Ramos (cell line): Measurements from ENCODE around the gene LAMA3.

Experiments used
- in situ Hi-C: fragments of 300-500 bp; cut with MboI; formaldehyde crosslinking; loops from one replicate; pipeline ENCODE4 v1.14.3; 2022; ENCODE audit warnings: low sequenced_read_pairs; ENCODE audit not compliant: unreplicated experiment

Gene LAMA3

DNA sequence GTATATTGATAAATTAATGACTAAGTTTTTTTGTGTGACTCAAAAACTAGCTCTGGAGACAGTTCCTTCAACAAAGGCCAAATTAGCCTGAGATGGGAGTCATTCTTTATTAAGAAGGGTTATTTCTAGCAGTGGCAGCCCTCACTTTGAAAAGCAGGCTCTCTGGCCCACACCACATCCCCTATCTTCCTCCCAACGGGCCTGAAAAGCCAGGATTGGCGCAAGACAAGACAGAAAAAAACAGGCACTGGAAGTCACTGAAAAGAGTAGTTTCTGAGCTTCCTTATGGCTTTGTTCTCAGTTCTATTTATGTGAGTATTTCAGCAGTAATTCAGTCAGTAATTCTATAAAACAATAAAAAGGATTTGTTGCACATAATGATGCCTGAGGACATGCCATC is 149.0 kb downstream of the LAMA3 start:
- in situ Hi-C loops: loop anchor here (10.0 kb wide), 1 partner anchor 67 kb away; no protein-coding TSS in a partner anchor

GRCh38 chr18:23838801-23839366 is 149.6 kb downstream of the LAMA3 start:
- in situ Hi-C loops: loop anchor here (10.0 kb wide), 1 partner anchor 66 kb away; no protein-coding TSS in a partner anchor

- in situ Hi-C loops: no loop called here
Measured at GRCh38 chr18:23842305-23842704, 153.1 kb downstream of the LAMA3 start.

DNA sequence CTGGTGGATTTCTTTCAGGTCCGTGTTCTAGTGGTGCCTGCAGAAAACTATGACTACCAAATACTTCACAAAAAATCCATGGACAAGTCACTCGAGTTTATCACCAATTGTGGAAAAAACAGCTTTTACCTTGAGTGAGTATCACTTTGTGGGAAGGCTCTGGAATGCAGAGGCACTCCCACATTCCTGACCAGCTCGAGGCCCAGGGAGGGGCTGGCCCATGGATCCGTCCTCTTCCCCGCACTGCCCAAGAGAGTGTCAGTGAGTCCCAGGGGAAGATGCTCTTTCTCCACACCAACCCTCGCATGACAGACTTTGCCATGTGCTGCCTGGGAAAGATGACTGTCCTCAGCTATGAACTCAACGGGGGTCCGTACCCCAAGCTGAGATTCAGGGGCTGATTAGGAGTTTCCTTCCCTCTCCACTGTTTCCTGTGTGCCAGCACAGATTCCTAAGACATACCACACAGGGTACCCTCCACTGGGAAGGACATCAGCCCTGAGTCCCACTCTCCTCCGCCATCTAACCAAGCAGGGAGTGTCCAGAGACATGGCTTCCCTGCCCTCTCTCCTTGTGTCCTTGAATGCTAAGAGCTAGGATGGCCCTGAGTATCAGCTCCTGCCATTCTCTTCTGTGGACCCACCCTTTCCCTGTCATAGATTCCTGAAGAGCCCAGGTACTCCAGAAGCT is 155.9 kb downstream of the LAMA3 start:
- in situ Hi-C loops: no loop called here

DNA sequence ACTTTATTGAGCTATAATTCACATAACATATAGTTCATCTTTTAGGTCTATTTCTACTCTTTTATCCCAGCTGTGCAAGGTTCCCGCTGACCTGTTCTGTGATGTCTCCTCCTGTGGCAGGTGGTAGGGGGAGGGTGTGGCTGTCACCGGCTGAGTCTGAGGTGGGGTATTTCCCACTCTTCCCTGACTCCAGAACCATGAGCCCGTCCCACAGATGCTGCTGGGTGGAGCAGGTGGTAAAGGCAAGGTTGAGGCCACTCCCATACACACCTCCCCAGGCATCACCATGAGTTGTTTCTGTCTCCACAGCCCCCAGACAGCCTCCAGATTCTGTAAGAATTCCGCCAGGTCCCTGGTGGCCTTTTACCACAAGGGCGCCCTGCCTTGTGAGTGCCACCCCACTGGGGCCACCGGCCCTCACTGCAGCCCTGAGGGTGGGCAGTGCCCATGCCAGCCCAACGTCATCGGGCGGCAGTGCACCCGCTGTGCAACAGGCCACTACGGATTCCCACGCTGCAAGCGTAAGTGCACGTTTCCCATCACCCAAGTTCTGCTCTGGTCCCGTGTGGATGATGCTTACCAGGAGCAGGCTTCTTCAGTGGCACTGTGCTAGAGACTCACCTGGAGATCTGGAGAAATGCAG is 156.9 kb downstream of the LAMA3 start:
- in situ Hi-C loops: no loop called here

DNA sequence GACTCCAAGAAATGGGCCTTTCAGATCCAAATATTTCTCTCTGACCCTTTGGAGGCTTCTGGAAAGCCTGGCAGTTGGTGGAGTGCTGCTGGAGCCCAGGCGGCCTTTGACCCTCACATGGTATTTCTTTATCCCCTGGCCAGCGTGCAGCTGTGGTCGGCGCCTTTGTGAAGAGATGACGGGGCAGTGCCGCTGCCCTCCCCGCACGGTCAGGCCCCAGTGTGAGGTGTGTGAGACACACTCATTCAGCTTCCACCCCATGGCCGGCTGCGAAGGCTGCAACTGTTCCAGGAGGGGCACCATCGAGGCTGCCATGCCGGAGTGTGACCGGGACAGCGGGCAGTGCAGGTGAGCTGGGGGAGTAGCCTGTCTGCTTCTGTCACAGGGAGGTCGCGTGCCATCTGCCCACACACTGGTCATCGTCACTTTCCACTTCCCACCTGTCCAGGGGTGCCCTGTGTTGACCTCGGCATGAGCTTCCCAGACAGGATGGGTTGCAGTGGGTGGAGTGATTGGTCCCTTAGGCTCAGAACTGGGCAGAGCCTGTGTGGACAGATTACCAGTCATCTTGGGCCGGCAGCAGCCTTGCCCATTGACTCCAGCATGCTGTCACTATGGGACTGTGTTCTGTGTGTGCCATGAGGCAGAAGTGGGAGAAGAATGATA is 158.2 kb downstream of the LAMA3 start:
- in situ Hi-C loops: no loop called here

- in situ Hi-C loops: no loop called here
Measured at GRCh38 chr18:23849141-23849540, 159.9 kb downstream of the LAMA3 start.

GRCh38 chr18:23850215-23850614 is 161.0 kb downstream of the LAMA3 start:
- in situ Hi-C loops: loop anchor here (25.0 kb wide), 2 partner anchors 162 to 613 kb away; partner anchors contain the start of gene TTC39C

GRCh38 chr18:23851470-23852002 is 162.3 kb downstream of the LAMA3 start:
- in situ Hi-C loops: loop anchor here (25.0 kb wide), 2 partner anchors 161 to 614 kb away; partner anchors contain the start of gene TTC39C

- in situ Hi-C loops: loop anchor here (25.0 kb wide), 2 partner anchors 160 to 615 kb away; partner anchors contain the start of gene TTC39C
Measured at GRCh38 chr18:23852236-23853045, 163.2 kb downstream of the LAMA3 start.

DNA sequence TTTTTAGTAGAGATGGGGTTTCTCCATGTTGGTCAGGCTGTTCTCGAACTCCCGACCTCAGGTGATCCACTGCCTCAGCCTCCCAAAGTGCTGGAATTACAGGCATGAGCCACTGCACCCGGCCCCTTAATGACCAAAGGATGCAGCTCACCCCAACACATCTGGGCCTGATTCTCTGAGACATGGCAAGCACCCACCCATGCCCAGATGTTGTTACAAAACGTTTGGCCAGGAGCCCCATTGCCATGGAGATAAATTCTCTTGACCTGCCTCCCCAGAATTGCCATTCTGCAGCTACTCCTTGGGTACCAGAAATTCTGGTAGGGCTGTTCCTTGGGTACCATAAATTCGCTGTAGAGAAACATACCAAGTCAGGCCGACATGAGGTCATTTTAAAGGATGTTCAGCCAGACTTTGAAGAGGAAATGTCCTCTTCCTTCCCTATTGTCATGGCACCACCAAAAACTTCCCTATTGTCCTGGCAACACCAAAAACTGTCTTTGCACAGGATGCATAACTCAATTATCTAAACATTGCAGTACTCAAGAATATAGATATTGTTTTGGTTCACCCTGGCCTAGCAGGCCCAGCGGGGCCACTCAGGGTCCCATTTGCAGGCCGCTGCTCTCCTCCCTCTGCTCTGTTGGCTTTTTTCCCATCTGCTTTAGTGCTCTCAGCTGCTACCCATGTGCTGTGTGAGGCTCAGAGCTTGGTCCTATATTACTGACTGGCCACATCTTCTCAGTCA is 164.4 kb downstream of the LAMA3 start:
- in situ Hi-C loops: loop anchor here (25.0 kb wide), 2 partner anchors 159 to 616 kb away; partner anchors contain the start of gene TTC39C

DNA sequence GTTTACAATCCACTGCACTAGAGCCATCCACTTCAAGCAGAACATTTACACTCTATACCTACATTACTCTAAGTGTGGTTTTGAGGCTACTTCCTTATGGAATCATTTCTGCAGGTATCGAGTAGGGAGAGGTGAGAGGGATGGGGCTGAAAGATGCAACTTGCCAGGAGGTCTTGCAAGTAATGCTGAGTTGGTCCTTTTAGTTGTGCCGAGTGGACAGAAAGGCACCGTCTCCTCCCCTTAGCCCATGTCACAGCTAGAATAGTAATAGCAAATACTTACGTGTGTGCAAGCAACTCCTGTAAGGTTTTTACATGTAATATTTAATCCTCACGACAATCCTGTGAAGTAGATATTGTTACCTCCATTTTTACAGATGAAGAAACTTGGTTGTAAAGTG is 166.5 kb downstream of the LAMA3 start:
- in situ Hi-C loops: loop anchor here (25.0 kb wide), 2 partner anchors 157 to 618 kb away; partner anchors contain the start of gene TTC39C

GRCh38 chr18:23856466-23857163 is 167.4 kb downstream of the LAMA3 start:
- in situ Hi-C loops: loop anchor here (25.0 kb wide), 2 partner anchors 156 to 619 kb away; partner anchors contain the start of gene TTC39C

GRCh38 chr18:23857164-23857552 is 167.9 kb downstream of the LAMA3 start:
- in situ Hi-C loops: loop anchor here (25.0 kb wide), 2 partner anchors 155 to 620 kb away; partner anchors contain the start of gene TTC39C

DNA sequence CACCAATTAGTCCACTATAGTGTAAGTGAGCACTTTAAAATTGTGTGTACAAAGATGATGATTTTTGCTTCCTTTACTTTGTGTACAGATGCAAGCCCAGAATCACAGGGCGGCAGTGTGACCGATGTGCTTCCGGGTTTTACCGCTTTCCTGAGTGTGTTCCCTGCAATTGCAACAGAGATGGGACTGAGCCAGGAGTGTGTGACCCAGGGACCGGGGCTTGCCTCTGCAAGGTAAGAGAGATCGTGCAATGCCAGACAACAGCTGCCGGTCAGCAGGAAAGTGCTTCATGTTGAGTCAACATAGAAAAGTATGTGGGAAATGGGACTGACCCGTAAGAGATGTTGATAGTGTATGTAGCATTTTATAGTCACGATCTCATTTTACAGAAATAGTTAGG is 168.5 kb downstream of the LAMA3 start:
- in situ Hi-C loops: loop anchor here (25.0 kb wide), 2 partner anchors 155 to 620 kb away; partner anchors contain the start of gene TTC39C

DNA sequence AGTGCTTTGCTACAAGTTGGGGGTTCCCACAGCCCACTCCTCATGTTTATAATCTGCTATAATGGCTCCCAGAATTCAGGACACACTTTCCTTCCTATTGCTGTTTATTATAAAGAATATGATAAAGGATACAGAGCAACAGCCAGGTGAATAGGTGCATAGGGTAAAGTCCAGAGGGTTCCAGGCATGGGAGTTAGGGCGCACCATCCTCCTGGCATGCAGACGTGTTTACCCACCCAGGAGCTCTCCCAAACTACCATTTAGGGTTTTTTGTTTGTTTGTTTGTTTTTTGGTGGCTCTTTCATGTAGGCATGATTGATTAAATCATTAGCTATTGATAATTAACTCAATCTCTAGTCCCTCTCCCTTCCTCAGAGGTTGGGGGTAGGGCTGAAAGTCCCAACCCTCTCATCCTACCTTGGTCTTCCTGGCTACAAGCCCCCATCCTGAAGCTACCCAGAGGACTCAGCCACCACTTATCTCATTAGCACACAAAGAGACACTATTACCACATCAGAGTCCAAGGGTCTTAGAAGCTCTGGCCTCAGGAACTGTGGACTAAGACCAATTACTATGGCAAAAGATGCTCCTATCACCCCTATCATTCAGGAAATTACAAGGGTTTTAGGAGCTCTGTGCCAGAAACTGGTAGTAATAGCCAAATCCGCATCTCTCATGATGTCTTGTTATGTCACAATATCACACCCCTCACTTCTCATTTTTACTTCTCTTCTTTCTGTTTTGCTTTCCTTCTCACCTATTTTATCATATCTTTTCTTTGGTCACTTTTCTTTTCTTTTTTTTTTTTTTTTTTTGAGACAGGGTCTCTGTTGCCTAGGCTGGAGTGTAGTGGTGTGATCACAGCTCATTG is 170.4 kb downstream of the LAMA3 start:
- in situ Hi-C loops: loop anchor here (25.0 kb wide), 2 partner anchors 153 to 622 kb away; partner anchors contain the start of gene TTC39C

- in situ Hi-C loops: loop anchor here (25.0 kb wide), 2 partner anchors 151 to 624 kb away; partner anchors contain the start of gene TTC39C
Measured at GRCh38 chr18:23861326-23861725, 172.1 kb downstream of the LAMA3 start.
